GM12892 (cell line): ENCODE results near the gene COA6.

Source experiments
- POLR2A ChIP-seq: IDR thresholded peaks from 2 replicates; pipeline ENCODE4 v1.6.1; 2011; ENCODE audit warnings: low read depth, low read length, control low read depth
- TAF1 ChIP-seq: IDR thresholded peaks from 2 replicates; pipeline ENCODE4 v1.6.1; 2011; ENCODE audit warnings: low read depth, mild to moderate bottlenecking, control low read depth, low read length, borderline replicate concordance

DNA sequence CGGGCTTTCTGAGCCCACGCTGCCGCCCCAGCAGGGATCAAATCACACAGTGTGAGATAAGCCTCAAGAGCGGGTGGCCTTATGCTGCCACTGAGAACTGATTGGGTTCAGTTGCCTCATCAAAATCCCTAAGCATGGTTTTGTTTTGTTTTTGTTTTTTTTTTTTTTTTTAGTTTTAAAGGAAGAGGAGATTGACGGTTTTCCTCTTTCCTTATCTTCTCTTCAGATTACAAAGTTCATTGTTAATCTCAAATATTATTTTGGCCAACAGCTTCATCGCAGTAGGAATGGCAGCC lies 651 bp downstream of the COA6 start:
- TF ChIP-seq POLR2A (no peak), TAF1 (no peak)
